SH-SY5Y (cell line): Measurements from ENCODE around the gene RIGI.

Experiments
- GATA2 ChIP-seq: IDR thresholded peaks from 2 replicates; pipeline ENCODE4 v1.6.1; 2011; ENCODE audit warnings: mild to moderate bottlenecking, low read depth, low read length
- GATA3 ChIP-seq: IDR thresholded peaks from 2 replicates; pipeline ENCODE4 v1.6.1; 2011; ENCODE audit warnings: low read depth, mild to moderate bottlenecking, low read length, moderate library complexity

DNA sequence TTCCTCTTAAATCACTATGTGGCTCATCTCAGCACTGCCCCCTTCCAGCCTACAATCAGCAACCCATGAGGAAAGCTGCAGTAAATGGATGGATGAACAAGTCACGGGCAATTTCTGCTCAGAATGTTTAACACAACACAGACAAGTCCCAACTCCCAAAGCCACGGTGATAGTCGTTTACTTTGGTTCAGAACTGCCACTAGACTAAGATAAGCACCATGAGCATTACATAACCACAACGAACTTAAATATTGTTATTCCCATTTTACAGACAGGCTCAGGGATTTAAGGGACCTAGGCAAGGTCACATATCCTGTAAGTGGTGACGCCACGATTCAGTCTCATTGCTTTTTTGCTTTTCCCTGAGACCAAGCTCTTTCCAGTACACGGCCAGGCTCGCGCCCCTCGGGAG is 24.2 kb upstream of the RIGI start:
- TF ChIP-seq GATA2 (no peak), GATA3 (no peak)
